ENCODE measurements around the gene HABP2.
A peak's percentile ranks its signal among the peaks of the same experiment; 100 is the strongest.

Gene HABP2

DNA sequence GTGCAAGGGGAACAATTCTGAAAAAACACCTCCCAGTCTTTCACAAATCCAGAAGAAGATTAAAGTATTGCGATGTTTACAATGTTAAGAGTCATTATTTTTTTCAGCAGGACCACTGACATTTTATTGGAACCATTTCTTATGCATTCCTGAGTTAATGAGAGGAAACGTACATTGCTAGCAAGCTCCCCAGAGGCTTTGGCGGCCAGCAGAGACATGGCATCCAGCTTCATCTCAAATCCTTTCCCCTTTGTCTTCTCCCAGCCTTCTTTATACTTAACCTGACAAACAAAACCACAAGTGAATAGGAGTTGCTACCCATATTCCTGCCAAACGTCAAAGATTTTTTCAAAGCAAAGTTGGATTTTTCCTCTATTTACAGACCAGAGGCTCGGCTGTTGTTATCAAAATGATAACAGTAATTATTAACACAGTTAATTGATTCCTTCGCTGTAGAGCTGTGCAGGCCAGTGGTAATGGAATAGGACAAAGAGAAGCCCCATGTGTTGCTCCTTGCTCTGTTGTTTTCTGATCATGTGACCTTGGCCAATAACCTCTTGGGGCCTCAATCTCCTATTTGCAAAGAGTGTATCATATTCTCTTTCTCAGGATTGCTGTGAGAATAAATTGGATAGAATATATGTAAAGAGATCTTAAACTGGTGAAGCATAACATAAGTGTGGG, 79.0 kb downstream of the HABP2 start:
- no peak overlapping the region for H3K4me3 ChIP-seq (ENCODE audit: low read length)
- DNase-seq (ENCODE audit: low read depth): peak; percentile 66
- TF ChIP-seq, protein P1, sequence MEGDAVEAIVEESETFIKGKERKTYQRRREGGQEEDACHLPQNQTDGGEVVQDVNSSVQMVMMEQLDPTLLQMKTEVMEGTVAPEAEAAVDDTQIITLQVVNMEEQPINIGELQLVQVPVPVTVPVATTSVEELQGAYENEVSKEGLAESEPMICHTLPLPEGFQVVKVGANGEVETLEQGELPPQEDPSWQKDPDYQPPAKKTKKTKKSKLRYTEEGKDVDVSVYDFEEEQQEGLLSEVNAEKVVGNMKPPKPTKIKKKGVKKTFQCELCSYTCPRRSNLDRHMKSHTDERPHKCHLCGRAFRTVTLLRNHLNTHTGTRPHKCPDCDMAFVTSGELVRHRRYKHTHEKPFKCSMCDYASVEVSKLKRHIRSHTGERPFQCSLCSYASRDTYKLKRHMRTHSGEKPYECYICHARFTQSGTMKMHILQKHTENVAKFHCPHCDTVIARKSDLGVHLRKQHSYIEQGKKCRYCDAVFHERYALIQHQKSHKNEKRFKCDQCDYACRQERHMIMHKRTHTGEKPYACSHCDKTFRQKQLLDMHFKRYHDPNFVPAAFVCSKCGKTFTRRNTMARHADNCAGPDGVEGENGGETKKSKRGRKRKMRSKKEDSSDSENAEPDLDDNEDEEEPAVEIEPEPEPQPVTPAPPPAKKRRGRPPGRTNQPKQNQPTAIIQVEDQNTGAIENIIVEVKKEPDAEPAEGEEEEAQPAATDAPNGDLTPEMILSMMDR (conservative IDR thresholded peaks at IDR 0.05; ENCODE audit: low read depth, low read length): no peak
